Measurements from ENCODE around the gene ASTL. TPM values are rescaled to one million over a fixed set of nuclear protein-coding genes. Genes with fewer than 3 reads are reported as not detected.

ASTL gene
- total and polyA plus RNA-seq, 2 donors (not counting 3 experiments of a cell fraction or from before 2014, with no cell fraction given): not detected

GRCh38 chr2:96167407-96168013, 29.2 kb upstream of the ASTL start:
- H2AFZ ChIP-seq (ENCODE audit: low read depth, low read length): no peak overlapping the region
- no peak overlapping the region for H3K4me3 ChIP-seq (replicated peaks in 1 of 3; ENCODE audit: insufficient read depth in 1 of 3, low read depth in 1 of 3, low read length in 3 of 3)
- peaks cover 2 to 4% of the 10 kb centered on the region in 2 experiments for H3K27me3 ChIP-seq (ENCODE audit: control insufficient read depth in 2 of 2, insufficient read depth in 2 of 2, low read length in 2 of 2)
- no peaks in the 10 kb centered on the region for H3K36me3 ChIP-seq (ENCODE audit: control insufficient read depth in 2 of 2, extremely low read depth in 1 of 2, insufficient read depth in 2 of 2, low read length in 2 of 2)
- H3K27ac ChIP-seq (ENCODE audit: insufficient read depth, low read depth, low read length): no peak overlapping the region
- no peak for FAIRE-seq
- no peaks in the 10 kb centered on the region for H3K79me2 ChIP-seq (ENCODE audit: control insufficient read depth, insufficient read depth, low read length)
- no peak for DNase-seq (ENCODE audit: low read depth, low spot score)
- H3K9me1 ChIP-seq (replicated peaks; ENCODE audit: control insufficient read depth, extremely low read depth, insufficient read depth, low read length): no peaks in the 10 kb centered on the region
- no peak overlapping the region for H3K9ac ChIP-seq (replicated peaks; ENCODE audit: extremely low read depth, insufficient read depth, low read length)
- H3K4me1 ChIP-seq (ENCODE audit: control insufficient read depth, extremely low read depth, insufficient read depth, low read length): no peaks in the 10 kb centered on the region
- ChIA-PET CTCF (no interaction called here), POLR2A (no interaction called here)
- intact Hi-C loops (cut with micrococcal nuclease) (no loop called here), dilution Hi-C loops (cut with MboI; ENCODE audit: extremely low pct_ligation_motif_present, low sequenced_read_pairs) (no loop called here)
- H3K4me2 ChIP-seq (ENCODE audit: insufficient read depth, low read length): no peak overlapping the region
- no peaks in the 10 kb centered on the region for H3K9me3 ChIP-seq (replicated peaks; ENCODE audit: control insufficient read depth, insufficient read depth, low read length)
- H4K20me1 ChIP-seq (replicated peaks; ENCODE audit: control insufficient read depth, extremely low read depth, insufficient read depth, low read length): no peaks in the 10 kb centered on the region
- TF ChIP-seq MAX (IDR thresholded peaks at IDR 0.05; ENCODE audit: insufficient read depth, insufficient read length): no peak
- no peak for TF ChIP-seq JUN (IDR thresholded peaks at IDR 0.05; ENCODE audit: borderline replicate concordance, insufficient read depth, insufficient read length, low read depth)
- TF ChIP-seq POLR2AphosphoS5 (IDR thresholded peaks at IDR 0.05; ENCODE audit: insufficient read depth, low read depth, low read length): no peak
- TF ChIP-seq MYC (IDR thresholded peaks at IDR 0.05; ENCODE audit: low read depth, low read length): no peak
- no peak for TF ChIP-seq EZH2 (IDR thresholded peaks at IDR 0.05; ENCODE audit: borderline replicate concordance, low read depth, low read length, severe bottlenecking)
- TF ChIP-seq, protein P1, sequence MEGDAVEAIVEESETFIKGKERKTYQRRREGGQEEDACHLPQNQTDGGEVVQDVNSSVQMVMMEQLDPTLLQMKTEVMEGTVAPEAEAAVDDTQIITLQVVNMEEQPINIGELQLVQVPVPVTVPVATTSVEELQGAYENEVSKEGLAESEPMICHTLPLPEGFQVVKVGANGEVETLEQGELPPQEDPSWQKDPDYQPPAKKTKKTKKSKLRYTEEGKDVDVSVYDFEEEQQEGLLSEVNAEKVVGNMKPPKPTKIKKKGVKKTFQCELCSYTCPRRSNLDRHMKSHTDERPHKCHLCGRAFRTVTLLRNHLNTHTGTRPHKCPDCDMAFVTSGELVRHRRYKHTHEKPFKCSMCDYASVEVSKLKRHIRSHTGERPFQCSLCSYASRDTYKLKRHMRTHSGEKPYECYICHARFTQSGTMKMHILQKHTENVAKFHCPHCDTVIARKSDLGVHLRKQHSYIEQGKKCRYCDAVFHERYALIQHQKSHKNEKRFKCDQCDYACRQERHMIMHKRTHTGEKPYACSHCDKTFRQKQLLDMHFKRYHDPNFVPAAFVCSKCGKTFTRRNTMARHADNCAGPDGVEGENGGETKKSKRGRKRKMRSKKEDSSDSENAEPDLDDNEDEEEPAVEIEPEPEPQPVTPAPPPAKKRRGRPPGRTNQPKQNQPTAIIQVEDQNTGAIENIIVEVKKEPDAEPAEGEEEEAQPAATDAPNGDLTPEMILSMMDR (IDR thresholded peaks at IDR 0.05; ENCODE audit: extremely low read depth in 1 of 2, insufficient read depth in 1 of 2, low read depth in 1 of 2, low read length in 2 of 2): no peak
- no peak for TF ChIP-seq GATA2 (IDR thresholded peaks at IDR 0.05; ENCODE audit: insufficient read depth, insufficient read length, low read depth, low read length)
- TF ChIP-seq POLR2A (IDR thresholded peaks at IDR 0.05; ENCODE audit: low read depth, low read length): no peak
- TF ChIP-seq FOS (IDR thresholded peaks at IDR 0.05; ENCODE audit: borderline replicate concordance, insufficient read depth, low read length): no peak
- BruUV-seq (replicated peaks): no TSS peak

Measured in endothelial cell of umbilical vein (primary cell).